Activated naive CD4-positive, alpha-beta T cell treated with anti-CD3 and anti-CD28 coated beads, Interleukin-2, amount 10 ng/mL, durations not matched to agents 7 days and 5 days (primary cell): Measurements from ENCODE around the gene C17orf50.

ENCODE experiments used
- CTCF ChIA-PET: fragments of 350-600 bp; sonication (Branson Sonifier 250); formaldehyde crosslinking; loops from one replicate; lab custom pipeline; 2021; ENCODE audit warnings: antibody characterized with exemption; lab: Charles Lee
- DNase-seq: peaks from one replicate; pipeline ENCODE4 v3.0.0-alpha.2; 2020
- H3K27ac Mint-ChIP-seq: one replicate; pipeline ENCODE4 v1.8.0; 2021; ENCODE audit warnings: mild to moderate bottlenecking, moderate library complexity, mixed read lengths
- H3K27me3 Mint-ChIP-seq: one replicate; pipeline ENCODE4 v1.8.0; 2021; ENCODE audit warnings: mild to moderate bottlenecking, mixed read lengths
- H3K36me3 Mint-ChIP-seq: one replicate; pipeline ENCODE4 v1.8.0; 2021; ENCODE audit warnings: mixed read lengths
- H3K4me1 Mint-ChIP-seq: one replicate; pipeline ENCODE4 v1.8.0; 2021; ENCODE audit warnings: mixed read lengths
- H3K4me3 Mint-ChIP-seq: one replicate; pipeline ENCODE4 v1.8.0; 2021; ENCODE audit warnings: mild to moderate bottlenecking, moderate library complexity, mixed read lengths
- H3K9me3 Mint-ChIP-seq: one replicate; pipeline ENCODE4 v1.8.0; 2021; ENCODE audit warnings: mixed read lengths

C17orf50 gene

GRCh38 chr17:35740997-35741931 is 19.4 kb upstream of the C17orf50 start:
- peak; percentile 49 for DNase-seq

GRCh38 chr17:35742496-35742895 is 18.2 kb upstream of the C17orf50 start:
- Mint-ChIP-seq H3K27me3 (peaks cover 77% of the 10 kb centered on the region), H3K4me1 (peaks cover 9% of the 10 kb centered on the region), H3K4me3 (no peak overlapping the region), H3K36me3 (no peaks in the 10 kb centered on the region), H3K9me3 (no peaks in the 10 kb centered on the region), H3K27ac (no peak overlapping the region)
- no peak for DNase-seq
- CTCF ChIA-PET = interaction anchor here (1.1 kb wide), 1 partner anchor 129 kb away, joined by 3 read pairs; no protein-coding TSS in a partner anchor

More at GRCh38 chr17:35740997-35741931, 19.4 kb upstream of the C17orf50 start:
- Mint-ChIP-seq H3K4me1 (peaks cover 9% of the 10 kb centered on the region), H3K27me3 (peaks cover 71% of the 10 kb centered on the region), H3K9me3 (no peaks in the 10 kb centered on the region), H3K36me3 (no peaks in the 10 kb centered on the region), H3K27ac (peak overlapping the region; percentile 58), H3K4me3 (peak overlapping the region; percentile 7)
- CTCF ChIA-PET = no interaction called here

GRCh38 chr17:35742896-35743477 is 17.7 kb upstream of the C17orf50 start:
- Mint-ChIP-seq H3K4me1 (peaks cover 9% of the 10 kb centered on the region), H3K27ac (no peak overlapping the region), H3K27me3 (peaks cover 82% of the 10 kb centered on the region), H3K36me3 (no peaks in the 10 kb centered on the region), H3K4me3 (no peak overlapping the region), H3K9me3 (no peaks in the 10 kb centered on the region)
- CTCF ChIA-PET = interaction anchor here (1.0 to 2.9 kb wide), 3 partner anchors 16 to 130 kb away, joined by 3 to 18 read pairs (median 3); no protein-coding TSS in a partner anchor
- no peak for DNase-seq

- H3K27me3 Mint-ChIP-seq = peaks cover 82% of the 10 kb centered on the region
- peak; percentile 55 for DNase-seq
- no peaks in the 10 kb centered on the region for H3K36me3 Mint-ChIP-seq
- no peaks in the 10 kb centered on the region for H3K9me3 Mint-ChIP-seq
- CTCF ChIA-PET = interaction anchor here (1.0 to 2.9 kb wide), 2 partner anchors 15 to 131 kb away, joined by 3 to 18 read pairs; no protein-coding TSS in a partner anchor
- no peak overlapping the region for H3K27ac Mint-ChIP-seq
- H3K4me3 Mint-ChIP-seq = no peak overlapping the region
- H3K4me1 Mint-ChIP-seq = peaks cover 9% of the 10 kb centered on the region
Observed at GRCh38 chr17:35743626-35744328, 16.9 kb upstream of the C17orf50 start.

GRCh38 chr17:35744830-35745229 is 15.9 kb upstream of the C17orf50 start:
- Mint-ChIP-seq H3K9me3 (no peaks in the 10 kb centered on the region), H3K27me3 (peaks cover 82% of the 10 kb centered on the region), H3K4me3 (no peak overlapping the region), H3K36me3 (no peaks in the 10 kb centered on the region), H3K27ac (no peak overlapping the region), H3K4me1 (peaks cover 14% of the 10 kb centered on the region)
- DNase-seq = no peak
- CTCF ChIA-PET = interaction anchor here (0.6 to 2.9 kb wide), 3 partner anchors 132 to 362 kb away, joined by 3 to 18 read pairs (median 4); no protein-coding TSS in a partner anchor

- DNase-seq = peak; percentile 18
- H3K27me3 Mint-ChIP-seq = peaks cover 82% of the 10 kb centered on the region
- H3K9me3 Mint-ChIP-seq = no peaks in the 10 kb centered on the region
- H3K36me3 Mint-ChIP-seq = no peaks in the 10 kb centered on the region
- H3K4me1 Mint-ChIP-seq = peaks cover 17% of the 10 kb centered on the region
- no peak overlapping the region for H3K27ac Mint-ChIP-seq
- CTCF ChIA-PET = interaction anchor here (0.6 to 2.9 kb wide), 3 partner anchors 132 to 362 kb away, joined by 3 to 18 read pairs (median 4); no protein-coding TSS in a partner anchor
- H3K4me3 Mint-ChIP-seq = no peak overlapping the region
Observed at GRCh38 chr17:35745246-35745645, 15.4 kb upstream of the C17orf50 start.

- H3K36me3 Mint-ChIP-seq = no peaks in the 10 kb centered on the region
- H3K27me3 Mint-ChIP-seq = peaks cover 83% of the 10 kb centered on the region
- CTCF ChIA-PET = interaction anchor here (2.9 to 4.4 kb wide), 2 partner anchors 132 to 133 kb away, joined by 18 to 92 read pairs; no protein-coding TSS in a partner anchor
- H3K9me3 Mint-ChIP-seq = no peaks in the 10 kb centered on the region
- peak; percentile 17 for DNase-seq
- H3K4me1 Mint-ChIP-seq = peaks cover 19% of the 10 kb centered on the region
- no peak overlapping the region for H3K4me3 Mint-ChIP-seq
- H3K27ac Mint-ChIP-seq = no peak overlapping the region
Observed at GRCh38 chr17:35745749-35746320, 14.9 kb upstream of the C17orf50 start.

GRCh38 chr17:35747540-35748017 is 13.1 kb upstream of the C17orf50 start:
- CTCF ChIA-PET = interaction anchor here (0.6 to 4.4 kb wide), 28 partner anchors 9 to 629 kb away, joined by 3 to 92 read pairs (median 4); partner anchors contain the start of genes FNDC8, RASL10B and TAF15
- Mint-ChIP-seq H3K4me1 (peaks cover 13% of the 10 kb centered on the region), H3K27me3 (peaks cover 83% of the 10 kb centered on the region), H3K36me3 (no peaks in the 10 kb centered on the region), H3K9me3 (no peaks in the 10 kb centered on the region), H3K4me3 (no peak overlapping the region), H3K27ac (no peak overlapping the region)
- DNase-seq = peak; percentile 86

GRCh38 chr17:35748341-35748841 is 12.3 kb upstream of the C17orf50 start:
- Mint-ChIP-seq H3K27me3 (peaks cover 83% of the 10 kb centered on the region), H3K36me3 (no peaks in the 10 kb centered on the region), H3K4me3 (no peak overlapping the region), H3K4me1 (peaks cover 13% of the 10 kb centered on the region), H3K9me3 (no peaks in the 10 kb centered on the region), H3K27ac (no peak overlapping the region)
- CTCF ChIA-PET = interaction anchor here (0.6 to 4.4 kb wide), 13 partner anchors 15 to 628 kb away, joined by 3 to 92 read pairs (median 4); partner anchors contain the start of genes RAD51D and TAF15
- no peak for DNase-seq

- Mint-ChIP-seq H3K36me3 (no peaks in the 10 kb centered on the region), H3K4me3 (no peak overlapping the region), H3K27me3 (peaks cover 79% of the 10 kb centered on the region), H3K4me1 (peaks cover 13% of the 10 kb centered on the region), H3K27ac (no peak overlapping the region), H3K9me3 (no peaks in the 10 kb centered on the region)
- DNase-seq = no peak
- CTCF ChIA-PET = interaction anchor here (0.6 to 4.4 kb wide), 8 partner anchors 15 to 629 kb away, joined by 3 to 92 read pairs (median 3); partner anchors contain the start of gene RAD51D
Observed at GRCh38 chr17:35748979-35749378, 11.7 kb upstream of the C17orf50 start.

GRCh38 chr17:35749560-35750412 is 10.9 kb upstream of the C17orf50 start:
- H3K36me3 Mint-ChIP-seq = no peaks in the 10 kb centered on the region
- peaks cover 13% of the 10 kb centered on the region for H3K4me1 Mint-ChIP-seq
- no peak for DNase-seq
- no peak overlapping the region for H3K27ac Mint-ChIP-seq
- H3K27me3 Mint-ChIP-seq = peaks cover 76% of the 10 kb centered on the region
- H3K4me3 Mint-ChIP-seq = peak overlapping the region; percentile 12
- CTCF ChIA-PET = interaction anchor here (0.7 to 4.4 kb wide), 5 partner anchors 14 to 136 kb away, joined by 3 to 92 read pairs (median 4); no protein-coding TSS in a partner anchor
- H3K9me3 Mint-ChIP-seq = no peaks in the 10 kb centered on the region
